GM23338 (cell line): ENCODE results near the gene MRTFA.

Experiments used
- CREB1 ChIP-seq: fragments of 250-450 bp; sonication (Bioruptor Pico); IDR thresholded peaks from 2 replicates; pipeline ENCODE4 v1.5.0; 2020; ENCODE audit warnings: low read depth, mild to moderate bottlenecking, moderate library complexity
- EZH2 ChIP-seq: fragments of 200-600 bp; sonication (generic); IDR thresholded peaks from one replicate; pipeline ENCODE4 v1.8.0; 2017; ENCODE audit warnings: antibody characterized with exemption, mild to moderate bottlenecking, low read depth; ENCODE audit not compliant: unreplicated experiment
- EZH2phosphoT487 ChIP-seq: fragments of 200-600 bp; sonication (generic); IDR thresholded peaks from one replicate; pipeline ENCODE4 v1.8.1; 2018; ENCODE audit warnings: antibody characterized with exemption; ENCODE audit not compliant: unreplicated experiment
- JUNB ChIP-seq: IDR thresholded peaks from one replicate; pipeline ENCODE4 v1.6.1; 2016; ENCODE audit warnings: antibody characterized with exemption; ENCODE audit not compliant: unreplicated experiment
- NANOG ChIP-seq: IDR thresholded peaks from 2 replicates; pipeline ENCODE4 v1.6.1; 2016; ENCODE audit warnings: antibody characterized with exemption, borderline replicate concordance
- POLR2AphosphoS5 ChIP-seq: IDR thresholded peaks from 2 replicates; pipeline ENCODE4 v1.6.1; 2016; ENCODE audit warnings: antibody characterized with exemption, low read depth
- STAT1 ChIP-seq: IDR thresholded peaks from one replicate; pipeline ENCODE4 v1.6.1; 2016; ENCODE audit warnings: antibody characterized with exemption; ENCODE audit not compliant: unreplicated experiment
- ZNF114 ChIP-seq: fragments of 250-450 bp; sonication (Bioruptor Pico); IDR thresholded peaks from 2 replicates; pipeline ENCODE4 v1.5.0; 2020; ENCODE audit warnings: mild to moderate bottlenecking, moderate library complexity
- ZNF331 ChIP-seq: fragments of 250-450 bp; sonication (Bioruptor Pico); IDR thresholded peaks from 2 replicates; pipeline ENCODE4 v1.5.0; 2020; ENCODE audit warnings: low read depth, mild to moderate bottlenecking, moderate library complexity
- TF ChIP-seq, protein P1 (sequence below), 2 experiments: fragments of 200-600 bp in 1 of 2; sonication (generic) in 1 of 2; conservative IDR thresholded peaks; 2 replicates each; pipeline versions ENCODE4 v1.5.1 to v1.6.1; 2016 to 2017; ENCODE audit warnings: antibody characterized with exemption in 2 of 2, low read depth in 2 of 2, mild to moderate bottlenecking in 2 of 2, moderate library complexity in 1 of 2
- TF ChIP-seq, protein P2 (sequence below): IDR thresholded peaks from one replicate; pipeline ENCODE4 v1.6.1; 2018; ENCODE audit warnings: antibody characterized with exemption; ENCODE audit not compliant: unreplicated experiment
- TF ChIP-seq, protein P3 (sequence below): fragments of 250-450 bp; sonication (Bioruptor Pico); IDR thresholded peaks from 2 replicates; pipeline ENCODE4 v1.5.0; 2020; ENCODE audit warnings: mild to moderate bottlenecking, moderate library complexity

DNA sequence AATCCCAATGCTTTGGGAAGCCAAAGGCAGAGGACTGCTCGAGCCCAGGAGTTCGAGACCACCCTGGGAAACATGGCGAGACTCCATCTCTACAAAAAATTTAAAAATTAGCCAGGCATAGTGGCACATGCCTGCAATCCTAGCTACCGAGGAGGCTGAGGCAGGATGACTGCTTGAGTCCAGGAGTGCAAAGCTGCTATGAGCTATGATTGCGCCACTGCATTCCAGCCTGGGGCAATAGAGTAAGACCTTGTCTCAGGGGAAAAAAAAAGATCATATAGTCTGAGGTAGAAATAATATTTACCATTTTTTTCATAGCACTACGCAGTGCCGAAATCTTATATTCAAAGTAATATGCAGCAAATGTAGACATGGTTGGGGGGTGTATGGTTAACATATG, 47.8 kb downstream of the MRTFA start:
- TF ChIP-seq, protein P1, sequence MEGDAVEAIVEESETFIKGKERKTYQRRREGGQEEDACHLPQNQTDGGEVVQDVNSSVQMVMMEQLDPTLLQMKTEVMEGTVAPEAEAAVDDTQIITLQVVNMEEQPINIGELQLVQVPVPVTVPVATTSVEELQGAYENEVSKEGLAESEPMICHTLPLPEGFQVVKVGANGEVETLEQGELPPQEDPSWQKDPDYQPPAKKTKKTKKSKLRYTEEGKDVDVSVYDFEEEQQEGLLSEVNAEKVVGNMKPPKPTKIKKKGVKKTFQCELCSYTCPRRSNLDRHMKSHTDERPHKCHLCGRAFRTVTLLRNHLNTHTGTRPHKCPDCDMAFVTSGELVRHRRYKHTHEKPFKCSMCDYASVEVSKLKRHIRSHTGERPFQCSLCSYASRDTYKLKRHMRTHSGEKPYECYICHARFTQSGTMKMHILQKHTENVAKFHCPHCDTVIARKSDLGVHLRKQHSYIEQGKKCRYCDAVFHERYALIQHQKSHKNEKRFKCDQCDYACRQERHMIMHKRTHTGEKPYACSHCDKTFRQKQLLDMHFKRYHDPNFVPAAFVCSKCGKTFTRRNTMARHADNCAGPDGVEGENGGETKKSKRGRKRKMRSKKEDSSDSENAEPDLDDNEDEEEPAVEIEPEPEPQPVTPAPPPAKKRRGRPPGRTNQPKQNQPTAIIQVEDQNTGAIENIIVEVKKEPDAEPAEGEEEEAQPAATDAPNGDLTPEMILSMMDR (conservative IDR thresholded peaks at IDR 0.05; ENCODE audit: low read depth in 2 of 2): no peak
- TF ChIP-seq EZH2phosphoT487: no peak
- TF ChIP-seq EZH2: no peak
- no peak for TF ChIP-seq CREB1 (CRISPR knock-in tag)
- no peak for TF ChIP-seq POLR2AphosphoS5
- TF ChIP-seq, protein P2, sequence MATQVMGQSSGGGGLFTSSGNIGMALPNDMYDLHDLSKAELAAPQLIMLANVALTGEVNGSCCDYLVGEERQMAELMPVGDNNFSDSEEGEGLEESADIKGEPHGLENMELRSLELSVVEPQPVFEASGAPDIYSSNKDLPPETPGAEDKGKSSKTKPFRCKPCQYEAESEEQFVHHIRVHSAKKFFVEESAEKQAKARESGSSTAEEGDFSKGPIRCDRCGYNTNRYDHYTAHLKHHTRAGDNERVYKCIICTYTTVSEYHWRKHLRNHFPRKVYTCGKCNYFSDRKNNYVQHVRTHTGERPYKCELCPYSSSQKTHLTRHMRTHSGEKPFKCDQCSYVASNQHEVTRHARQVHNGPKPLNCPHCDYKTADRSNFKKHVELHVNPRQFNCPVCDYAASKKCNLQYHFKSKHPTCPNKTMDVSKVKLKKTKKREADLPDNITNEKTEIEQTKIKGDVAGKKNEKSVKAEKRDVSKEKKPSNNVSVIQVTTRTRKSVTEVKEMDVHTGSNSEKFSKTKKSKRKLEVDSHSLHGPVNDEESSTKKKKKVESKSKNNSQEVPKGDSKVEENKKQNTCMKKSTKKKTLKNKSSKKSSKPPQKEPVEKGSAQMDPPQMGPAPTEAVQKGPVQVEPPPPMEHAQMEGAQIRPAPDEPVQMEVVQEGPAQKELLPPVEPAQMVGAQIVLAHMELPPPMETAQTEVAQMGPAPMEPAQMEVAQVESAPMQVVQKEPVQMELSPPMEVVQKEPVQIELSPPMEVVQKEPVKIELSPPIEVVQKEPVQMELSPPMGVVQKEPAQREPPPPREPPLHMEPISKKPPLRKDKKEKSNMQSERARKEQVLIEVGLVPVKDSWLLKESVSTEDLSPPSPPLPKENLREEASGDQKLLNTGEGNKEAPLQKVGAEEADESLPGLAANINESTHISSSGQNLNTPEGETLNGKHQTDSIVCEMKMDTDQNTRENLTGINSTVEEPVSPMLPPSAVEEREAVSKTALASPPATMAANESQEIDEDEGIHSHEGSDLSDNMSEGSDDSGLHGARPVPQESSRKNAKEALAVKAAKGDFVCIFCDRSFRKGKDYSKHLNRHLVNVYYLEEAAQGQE: no peak
- TF ChIP-seq, protein P3, sequence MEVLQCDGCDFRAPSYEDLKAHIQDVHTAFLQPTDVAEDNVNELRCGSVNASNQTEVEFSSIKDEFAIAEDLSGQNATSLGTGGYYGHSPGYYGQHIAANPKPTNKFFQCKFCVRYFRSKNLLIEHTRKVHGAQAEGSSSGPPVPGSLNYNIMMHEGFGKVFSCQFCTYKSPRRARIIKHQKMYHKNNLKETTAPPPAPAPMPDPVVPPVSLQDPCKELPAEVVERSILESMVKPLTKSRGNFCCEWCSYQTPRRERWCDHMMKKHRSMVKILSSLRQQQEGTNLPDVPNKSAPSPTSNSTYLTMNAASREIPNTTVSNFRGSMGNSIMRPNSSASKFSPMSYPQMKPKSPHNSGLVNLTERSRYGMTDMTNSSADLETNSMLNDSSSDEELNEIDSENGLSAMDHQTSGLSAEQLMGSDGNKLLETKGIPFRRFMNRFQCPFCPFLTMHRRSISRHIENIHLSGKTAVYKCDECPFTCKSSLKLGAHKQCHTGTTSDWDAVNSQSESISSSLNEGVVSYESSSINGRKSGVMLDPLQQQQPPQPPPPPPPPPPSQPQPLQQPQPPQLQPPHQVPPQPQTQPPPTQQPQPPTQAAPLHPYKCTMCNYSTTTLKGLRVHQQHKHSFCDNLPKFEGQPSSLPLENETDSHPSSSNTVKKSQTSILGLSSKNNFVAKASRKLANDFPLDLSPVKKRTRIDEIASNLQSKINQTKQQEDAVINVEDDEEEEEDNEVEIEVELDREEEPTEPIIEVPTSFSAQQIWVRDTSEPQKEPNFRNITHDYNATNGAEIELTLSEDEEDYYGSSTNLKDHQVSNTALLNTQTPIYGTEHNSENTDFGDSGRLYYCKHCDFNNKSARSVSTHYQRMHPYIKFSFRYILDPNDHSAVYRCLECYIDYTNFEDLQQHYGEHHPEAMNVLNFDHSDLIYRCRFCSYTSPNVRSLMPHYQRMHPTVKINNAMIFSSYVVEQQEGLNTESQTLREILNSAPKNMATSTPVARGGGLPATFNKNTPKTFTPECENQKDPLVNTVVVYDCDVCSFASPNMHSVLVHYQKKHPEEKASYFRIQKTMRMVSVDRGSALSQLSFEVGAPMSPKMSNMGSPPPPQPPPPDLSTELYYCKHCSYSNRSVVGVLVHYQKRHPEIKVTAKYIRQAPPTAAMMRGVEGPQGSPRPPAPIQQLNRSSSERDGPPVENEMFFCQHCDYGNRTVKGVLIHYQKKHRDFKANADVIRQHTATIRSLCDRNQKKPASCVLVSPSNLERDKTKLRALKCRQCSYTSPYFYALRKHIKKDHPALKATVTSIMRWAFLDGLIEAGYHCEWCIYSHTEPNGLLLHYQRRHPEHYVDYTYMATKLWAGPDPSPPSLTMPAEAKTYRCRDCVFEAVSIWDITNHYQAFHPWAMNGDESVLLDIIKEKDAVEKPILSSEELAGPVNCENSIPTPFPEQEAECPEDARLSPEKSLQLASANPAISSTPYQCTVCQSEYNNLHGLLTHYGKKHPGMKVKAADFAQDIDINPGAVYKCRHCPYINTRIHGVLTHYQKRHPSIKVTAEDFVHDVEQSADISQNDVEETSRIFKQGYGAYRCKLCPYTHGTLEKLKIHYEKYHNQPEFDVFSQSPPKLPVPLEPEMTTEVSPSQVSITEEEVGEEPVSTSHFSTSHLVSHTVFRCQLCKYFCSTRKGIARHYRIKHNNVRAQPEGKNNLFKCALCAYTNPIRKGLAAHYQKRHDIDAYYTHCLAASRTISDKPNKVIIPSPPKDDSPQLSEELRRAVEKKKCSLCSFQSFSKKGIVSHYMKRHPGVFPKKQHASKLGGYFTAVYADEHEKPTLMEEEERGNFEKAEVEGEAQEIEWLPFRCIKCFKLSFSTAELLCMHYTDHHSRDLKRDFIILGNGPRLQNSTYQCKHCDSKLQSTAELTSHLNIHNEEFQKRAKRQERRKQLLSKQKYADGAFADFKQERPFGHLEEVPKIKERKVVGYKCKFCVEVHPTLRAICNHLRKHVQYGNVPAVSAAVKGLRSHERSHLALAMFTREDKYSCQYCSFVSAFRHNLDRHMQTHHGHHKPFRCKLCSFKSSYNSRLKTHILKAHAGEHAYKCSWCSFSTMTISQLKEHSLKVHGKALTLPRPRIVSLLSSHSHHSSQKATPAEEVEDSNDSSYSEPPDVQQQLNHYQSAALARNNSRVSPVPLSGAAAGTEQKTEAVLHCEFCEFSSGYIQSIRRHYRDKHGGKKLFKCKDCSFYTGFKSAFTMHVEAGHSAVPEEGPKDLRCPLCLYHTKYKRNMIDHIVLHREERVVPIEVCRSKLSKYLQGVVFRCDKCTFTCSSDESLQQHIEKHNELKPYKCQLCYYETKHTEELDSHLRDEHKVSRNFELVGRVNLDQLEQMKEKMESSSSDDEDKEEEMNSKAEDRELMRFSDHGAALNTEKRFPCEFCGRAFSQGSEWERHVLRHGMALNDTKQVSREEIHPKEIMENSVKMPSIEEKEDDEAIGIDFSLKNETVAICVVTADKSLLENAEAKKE (CRISPR knock-in tag): no peak
- TF ChIP-seq NANOG: no peak
- no peak for TF ChIP-seq ZNF331 (CRISPR knock-in tag)
- TF ChIP-seq JUNB: no peak
- no peak for TF ChIP-seq STAT1
- TF ChIP-seq ZNF114 (CRISPR knock-in tag): no peak
